Fibroblast of lung (primary cell): ENCODE data around the gene MYL12B. TPM values are rescaled to one million over a fixed set of nuclear protein-coding genes. Genes with fewer than 3 reads are reported as not detected.

Experiments used
- DNase-seq, 2 donors: peaks; one replicate each; pipeline versions ENCODE4 v3.0.0 to v3.0.0-alpha.2; 2010; ENCODE audit warnings: low read depth in 2 of 2
- H2AFZ ChIP-seq: 2 replicates; pipeline ENCODE4 v1.5.1; 2012; ENCODE audit warnings: low read length, control low read depth, inconsistent platforms
- H3K27ac ChIP-seq: 2 replicates; pipeline ENCODE4 v1.5.1; 2011; ENCODE audit warnings: low read length, control low read depth; ENCODE audit not compliant: insufficient read depth
- H3K27me3 ChIP-seq: 2 replicates; pipeline ENCODE4 v1.5.1; 2011; ENCODE audit warnings: mild to moderate bottlenecking, low read length; ENCODE audit not compliant: control insufficient read depth, insufficient read depth
- H3K36me3 ChIP-seq: 2 replicates; pipeline ENCODE4 v1.5.1; 2011; ENCODE audit warnings: low read length; ENCODE audit not compliant: control insufficient read depth, insufficient read depth
- H3K4me1 ChIP-seq: 2 replicates; pipeline ENCODE4 v1.5.1; 2011; ENCODE audit warnings: low read length; ENCODE audit not compliant: control insufficient read depth, insufficient read depth; ENCODE audit errors: extremely low read depth
- H3K4me2 ChIP-seq: 2 replicates; pipeline ENCODE4 v1.5.1; 2011; ENCODE audit warnings: low read length, control low read depth; ENCODE audit not compliant: insufficient read depth; ENCODE audit errors: extremely low read depth
- H3K4me3 ChIP-seq, 4 experiments: fragments of 200-600 bp in 1 of 4; sonication (generic) in 1 of 4; replicated peaks in 1 of 4; 2 replicates each; pipeline ENCODE4 v1.5.1; 2011 to 2016; ENCODE audit warnings: low read length in 4 of 4, low read depth in 3 of 4, mild to moderate bottlenecking in 3 of 4, control low read depth in 2 of 4, inconsistent platforms in 1 of 4, mixed read lengths in 1 of 4; ENCODE audit not compliant: insufficient read depth in 1 of 4; ENCODE audit errors: control extremely low read depth in 1 of 4
- H3K79me2 ChIP-seq: 2 replicates; pipeline ENCODE4 v1.5.1; 2012; ENCODE audit warnings: mild to moderate bottlenecking, low read length, inconsistent platforms; ENCODE audit not compliant: control insufficient read depth, insufficient read depth
- H3K9ac ChIP-seq: 2 replicates; pipeline ENCODE4 v1.5.1; 2011; ENCODE audit warnings: mild to moderate bottlenecking, low read length, control low read depth; ENCODE audit not compliant: insufficient read depth
- H3K9me3 ChIP-seq: 2 replicates; pipeline ENCODE4 v1.5.1; 2012; ENCODE audit warnings: low read depth, low read length; ENCODE audit not compliant: control insufficient read depth, insufficient read depth
- H4K20me1 ChIP-seq: 2 replicates; pipeline ENCODE4 v1.5.1; 2011; ENCODE audit warnings: low read length; ENCODE audit not compliant: control insufficient read depth, insufficient read depth; ENCODE audit errors: extremely low read depth
- EZH2 ChIP-seq: IDR thresholded peaks from 2 replicates; pipeline ENCODE4 v1.5.1; 2012; ENCODE audit warnings: low read length, control low read depth, mild to moderate bottlenecking; ENCODE audit errors: missing control alignments
- polyA plus RNA-seq, 2 donors: library from polyadenylated mRNA; depleted of rRNA in 1 of 2; stranded (reverse) in 1 of 2; unstranded in 1 of 2; fragments of >200 nt; gene quantifications; 2 replicates each; pipeline ENCODE4 v1.2.1, GENCODE V29; 2011 to 2012; ENCODE audit warnings: missing spikeins in 1 of 2
- total RNA-seq: library from RNA; depleted of rRNA; stranded (reverse); fragments of >200 nt; gene quantifications from 2 replicates; pipeline ENCODE4 v1.2.1, GENCODE V29; 2014
- TF ChIP-seq, protein P1 (sequence below), 2 donors: IDR thresholded peaks in 1 of 2; conservative IDR thresholded peaks in 1 of 2; 1 replicate in 1 of 2; 2 replicates in 1 of 2; pipeline ENCODE4 v1.5.1; 2011 to 2012; ENCODE audit warnings: low read length in 2 of 2, control low read depth in 1 of 2, inconsistent platforms in 1 of 2, low read depth in 1 of 2, mild to moderate bottlenecking in 1 of 2

Gene MYL12B
- total and polyA plus RNA-seq, 2 donors (not counting 1 experiment from before 2014, with no cell fraction given) = 473 to 1,122 TPM

DNA sequence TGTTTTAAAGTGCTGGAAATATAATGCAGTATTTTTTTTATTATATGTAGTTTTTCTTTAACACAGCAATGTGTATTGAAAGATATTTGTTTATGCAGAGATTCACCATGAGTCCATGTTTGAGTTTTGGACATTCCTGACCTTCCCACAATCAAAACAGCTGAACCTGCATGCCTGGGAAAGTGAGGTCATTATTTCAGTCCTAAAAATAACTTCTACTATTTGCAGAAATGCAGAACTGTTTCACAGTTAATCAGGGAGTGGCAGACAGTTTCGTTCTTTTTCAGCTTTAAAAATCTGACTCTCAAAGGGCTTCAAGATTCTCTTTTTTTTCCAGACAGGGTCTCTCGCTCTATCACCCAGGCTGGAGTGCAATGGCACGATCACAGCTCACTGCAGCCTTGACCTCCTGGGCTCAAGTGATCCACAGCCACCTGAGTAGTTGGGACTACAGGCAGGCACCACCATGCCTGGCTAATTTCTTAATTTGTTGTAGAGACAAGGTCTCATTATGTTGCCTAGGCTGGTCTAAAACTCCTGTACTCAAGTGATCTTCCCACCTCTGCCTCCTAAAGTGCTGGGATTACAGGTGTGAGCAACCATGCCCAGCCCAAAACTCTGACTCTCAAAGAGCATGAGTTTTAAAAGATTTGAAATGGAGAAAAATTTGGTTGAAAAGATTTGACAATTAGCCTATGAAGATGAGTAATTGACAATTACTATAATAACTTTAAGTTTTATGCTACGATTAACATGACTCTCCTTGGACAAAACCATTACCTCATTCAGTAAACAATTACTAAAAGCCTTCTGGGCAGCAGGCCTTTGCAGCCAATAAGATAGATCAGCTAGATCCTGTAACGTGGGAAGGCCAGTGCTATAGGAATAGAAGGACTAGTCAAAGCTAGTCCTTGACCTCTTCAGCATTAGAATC is 5.0 kb upstream of the MYL12B start:
- peak overlapping the region; percentile 70 for H3K4me2 ChIP-seq
- peaks cover 24% of the 10 kb centered on the region for H3K4me1 ChIP-seq
- TF ChIP-seq, protein P1, sequence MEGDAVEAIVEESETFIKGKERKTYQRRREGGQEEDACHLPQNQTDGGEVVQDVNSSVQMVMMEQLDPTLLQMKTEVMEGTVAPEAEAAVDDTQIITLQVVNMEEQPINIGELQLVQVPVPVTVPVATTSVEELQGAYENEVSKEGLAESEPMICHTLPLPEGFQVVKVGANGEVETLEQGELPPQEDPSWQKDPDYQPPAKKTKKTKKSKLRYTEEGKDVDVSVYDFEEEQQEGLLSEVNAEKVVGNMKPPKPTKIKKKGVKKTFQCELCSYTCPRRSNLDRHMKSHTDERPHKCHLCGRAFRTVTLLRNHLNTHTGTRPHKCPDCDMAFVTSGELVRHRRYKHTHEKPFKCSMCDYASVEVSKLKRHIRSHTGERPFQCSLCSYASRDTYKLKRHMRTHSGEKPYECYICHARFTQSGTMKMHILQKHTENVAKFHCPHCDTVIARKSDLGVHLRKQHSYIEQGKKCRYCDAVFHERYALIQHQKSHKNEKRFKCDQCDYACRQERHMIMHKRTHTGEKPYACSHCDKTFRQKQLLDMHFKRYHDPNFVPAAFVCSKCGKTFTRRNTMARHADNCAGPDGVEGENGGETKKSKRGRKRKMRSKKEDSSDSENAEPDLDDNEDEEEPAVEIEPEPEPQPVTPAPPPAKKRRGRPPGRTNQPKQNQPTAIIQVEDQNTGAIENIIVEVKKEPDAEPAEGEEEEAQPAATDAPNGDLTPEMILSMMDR (conservative IDR thresholded peaks at IDR 0.05 in 1 of 2, IDR thresholded peaks at IDR 0.05 in 1 of 2; ENCODE audit: low read depth in 1 of 2, low read length in 2 of 2) = no peak
- TF ChIP-seq EZH2 = no peak
- H2AFZ ChIP-seq = no peak overlapping the region
- H4K20me1 ChIP-seq = peaks cover 2% of the 10 kb centered on the region
- H3K9me3 ChIP-seq = no peaks in the 10 kb centered on the region
- peaks cover 22% of the 10 kb centered on the region for H3K36me3 ChIP-seq
- H3K27ac ChIP-seq = peak overlapping the region; percentile 76
- DNase-seq = peak in 1 of 2 donors; percentile 79
- no peak overlapping the region for H3K9ac ChIP-seq
- H3K4me3 ChIP-seq = no peak overlapping the region
- H3K79me2 ChIP-seq = peaks cover 52% of the 10 kb centered on the region
- H3K27me3 ChIP-seq = no peaks in the 10 kb centered on the region

DNA sequence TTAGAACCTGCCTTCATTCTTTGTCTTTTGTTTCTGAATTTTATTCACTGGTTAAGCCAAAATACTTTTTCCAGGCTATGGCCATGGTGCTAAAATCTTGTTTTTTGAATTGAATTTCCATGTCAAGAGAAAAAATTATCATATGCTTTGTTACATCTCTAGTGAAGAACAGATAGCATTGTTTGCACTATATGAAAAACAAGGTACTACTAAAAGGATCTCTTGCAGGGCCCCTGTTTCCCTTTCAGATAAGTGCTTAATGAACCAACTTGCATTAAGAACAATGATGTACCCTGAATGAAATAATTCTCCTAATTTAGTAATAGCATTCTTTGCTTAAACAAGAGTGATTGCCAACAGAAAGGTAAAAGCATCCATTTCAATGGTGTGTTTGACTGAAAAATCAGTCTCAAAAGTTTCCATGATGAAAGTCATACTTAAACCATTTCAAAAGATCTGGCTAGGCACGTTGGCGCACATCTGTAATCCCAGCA is 4.3 kb upstream of the MYL12B start:
- Histone ChIP-seq H4K20me1 (peaks cover 2% of the 10 kb centered on the region), H3K4me2 (no peak overlapping the region), H2AFZ (no peak overlapping the region), H3K79me2 (peaks cover 53% of the 10 kb centered on the region), H3K4me3 (no peak overlapping the region), H3K9ac (no peak overlapping the region), H3K4me1 (peaks cover 24% of the 10 kb centered on the region), H3K9me3 (no peaks in the 10 kb centered on the region), H3K27ac (peak overlapping the region; percentile 76), H3K27me3 (no peaks in the 10 kb centered on the region), H3K36me3 (peaks cover 22% of the 10 kb centered on the region)
- TF ChIP-seq, protein P1 (conservative IDR thresholded peaks at IDR 0.05 in 1 of 2, IDR thresholded peaks at IDR 0.05 in 1 of 2; ENCODE audit: low read depth in 1 of 2, low read length in 2 of 2) = no peak
- no peak for DNase-seq

DNA sequence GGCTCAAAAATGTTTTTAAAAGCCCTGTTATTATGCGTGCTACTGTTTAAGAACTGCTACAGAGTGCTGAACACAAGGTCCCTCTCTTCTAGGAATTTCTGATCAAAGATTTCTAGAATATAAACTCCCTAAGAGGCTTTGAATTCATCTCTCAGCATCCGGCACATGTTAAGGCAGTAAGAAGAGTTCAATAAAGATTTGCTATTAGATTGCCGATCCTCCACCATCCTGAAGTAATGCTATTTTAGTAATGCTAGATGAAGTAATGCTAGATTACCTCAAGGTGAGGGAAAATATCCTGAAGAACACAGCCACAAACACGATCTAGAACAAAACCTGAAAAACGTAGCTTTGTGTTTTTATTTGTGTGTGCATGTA is 949 bp upstream of the MYL12B start:
- Histone ChIP-seq H3K9ac (peak overlapping the region; percentile 100), H3K27me3 (no peaks in the 10 kb centered on the region), H2AFZ (peak overlapping the region; percentile 23), H4K20me1 (peaks cover 2% of the 10 kb centered on the region), H3K9me3 (no peaks in the 10 kb centered on the region), H3K4me2 (peak overlapping the region; percentile 100), H3K27ac (peak overlapping the region; percentile 99), H3K36me3 (peaks cover 11% of the 10 kb centered on the region), H3K79me2 (peaks cover 57% of the 10 kb centered on the region), H3K4me3 (peak overlapping the region; percentile 84 to 99 (median 86)), H3K4me1 (peaks cover 30% of the 10 kb centered on the region)
- TF ChIP-seq, protein P1 (conservative IDR thresholded peaks at IDR 0.05 in 1 of 2, IDR thresholded peaks at IDR 0.05 in 1 of 2; ENCODE audit: low read depth in 1 of 2, low read length in 2 of 2) = no peak
- TF ChIP-seq EZH2 = no peak
- no peak for DNase-seq
